CD4-positive, alpha-beta T cell treated with Interleukin-4 for 1 hour (primary cell): Measurements from ENCODE around the gene TCEANC.

ENCODE experiments used
- DNase-seq, 2 donors: peaks; one replicate each; pipeline ENCODE4 v3.0.0-alpha.2; 2020 to 2022

TCEANC gene

GRCh38 chrX:13693341-13693961 is 40.5 kb downstream of the TCEANC start:
- DNase-seq, result no peak

DNA sequence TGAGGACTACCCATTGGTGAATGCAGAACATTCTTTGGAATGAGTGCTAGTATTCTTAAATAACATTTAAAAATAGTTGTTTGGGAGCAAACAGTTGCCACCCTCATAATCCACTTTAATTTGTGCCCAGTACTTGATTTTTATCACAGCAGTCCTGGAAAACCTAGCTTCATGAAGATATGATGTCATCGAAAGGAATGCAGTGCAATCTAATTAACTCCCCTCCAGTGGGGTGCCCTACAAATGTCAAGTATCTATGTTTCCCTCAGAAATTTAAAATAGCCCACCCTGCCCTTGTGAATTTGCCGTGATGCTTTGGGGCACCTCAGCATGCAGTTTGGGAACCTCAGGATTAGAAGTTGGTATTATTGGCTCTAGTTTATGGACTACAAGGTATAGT is 41.4 kb downstream of the TCEANC start:
- no peak for DNase-seq

GRCh38 chrX:13694983-13695382 is 42.0 kb downstream of the TCEANC start:
- DNase-seq, result no peak

- DNase-seq, result no peak
These were observed 42.7 kb downstream of the TCEANC start for GRCh38 chrX:13695601-13696115.

DNA sequence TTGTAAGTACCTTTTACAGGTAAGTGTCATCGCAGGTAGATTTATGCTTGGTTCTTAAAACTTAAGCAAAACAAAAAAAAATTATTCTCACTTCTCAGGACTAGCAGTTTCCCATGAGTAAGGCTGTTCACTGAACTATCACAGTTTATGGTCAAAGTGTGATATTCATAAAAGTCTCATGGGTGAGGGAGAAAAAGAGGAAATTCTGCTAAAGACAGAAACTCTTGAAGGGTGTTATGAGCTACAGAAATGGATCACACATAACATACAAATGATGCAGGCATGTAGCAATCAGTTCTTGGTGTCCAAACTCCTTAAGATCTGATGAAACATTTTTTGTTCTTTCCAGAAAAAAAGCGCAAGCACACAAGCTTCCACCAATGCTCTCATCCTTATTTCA is 44.5 kb downstream of the TCEANC start:
- no peak for DNase-seq

- DNase-seq, result no peak
These were observed 45.0 kb downstream of the TCEANC start for GRCh38 chrX:13697976-13698375.

- no peak for DNase-seq
These were observed 45.5 kb downstream of the TCEANC start for GRCh38 chrX:13698432-13698831.

DNA sequence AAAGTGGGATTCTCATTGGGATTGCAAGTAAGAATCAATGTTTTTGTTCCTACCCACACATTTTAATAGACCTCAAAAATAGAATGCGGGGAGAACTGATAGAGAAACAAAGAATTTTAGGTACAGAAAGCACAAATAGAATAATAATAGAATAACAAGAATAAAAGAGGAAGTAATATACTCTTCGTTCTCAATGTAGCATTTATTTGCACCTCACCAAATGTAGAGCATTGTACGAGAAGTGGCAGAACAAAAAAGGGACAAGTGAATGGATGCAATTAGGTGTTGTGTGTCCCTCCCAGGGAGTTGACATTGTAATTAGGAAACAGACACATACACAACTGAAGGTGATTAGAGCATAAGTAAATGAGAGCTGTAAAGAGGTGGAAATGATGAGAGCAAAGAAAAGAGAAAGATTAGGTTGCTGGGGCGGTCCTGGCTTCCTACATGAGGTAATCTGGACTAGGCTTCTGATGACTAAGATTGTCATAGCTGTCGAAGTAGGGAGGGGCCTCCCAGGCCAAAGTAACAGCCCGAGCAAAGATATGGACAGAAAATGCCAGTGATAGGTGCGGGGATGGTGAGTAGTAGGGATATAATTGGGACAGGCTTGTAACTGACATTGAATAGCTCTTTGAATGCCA is 46.4 kb downstream of the TCEANC start:
- no peak for DNase-seq

- DNase-seq, result no peak
These were observed 47.4 kb downstream of the TCEANC start for GRCh38 chrX:13700380-13700779.

DNA sequence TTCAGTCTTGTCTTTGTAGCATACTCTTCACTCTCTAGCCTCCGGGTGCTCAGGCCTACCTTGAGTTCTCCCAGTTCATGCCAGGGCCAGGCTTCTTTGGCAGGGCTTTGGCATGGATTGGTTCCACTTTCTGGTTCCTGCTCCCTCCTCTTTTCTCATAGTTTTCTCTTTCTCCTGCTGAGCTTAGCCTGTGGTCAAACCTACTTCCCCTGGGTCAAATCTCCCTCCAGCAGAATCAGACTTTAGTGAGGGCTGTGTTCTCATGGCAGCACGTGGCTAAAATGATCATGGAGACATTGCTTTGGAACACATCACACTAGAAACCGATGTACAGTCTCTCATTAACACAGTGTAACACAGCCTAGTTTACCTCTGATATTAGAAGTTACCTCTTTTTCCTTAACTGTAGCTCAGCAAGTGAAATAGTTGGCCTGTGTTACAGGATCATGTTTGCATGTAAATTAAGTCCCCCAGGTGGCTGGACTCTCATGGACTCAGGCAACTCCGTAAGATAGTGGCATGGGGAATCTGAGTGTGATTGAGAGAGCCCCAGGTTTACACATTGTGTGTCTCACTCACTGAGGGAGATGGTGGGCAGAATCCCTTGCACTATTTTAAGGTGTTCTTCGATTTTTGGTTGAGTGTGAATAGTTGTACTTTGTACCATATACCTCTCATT is 49.3 kb downstream of the TCEANC start:
- DNase-seq, result no peak

GRCh38 chrX:13703135-13703534 is 50.2 kb downstream of the TCEANC start:
- no peak for DNase-seq

DNA sequence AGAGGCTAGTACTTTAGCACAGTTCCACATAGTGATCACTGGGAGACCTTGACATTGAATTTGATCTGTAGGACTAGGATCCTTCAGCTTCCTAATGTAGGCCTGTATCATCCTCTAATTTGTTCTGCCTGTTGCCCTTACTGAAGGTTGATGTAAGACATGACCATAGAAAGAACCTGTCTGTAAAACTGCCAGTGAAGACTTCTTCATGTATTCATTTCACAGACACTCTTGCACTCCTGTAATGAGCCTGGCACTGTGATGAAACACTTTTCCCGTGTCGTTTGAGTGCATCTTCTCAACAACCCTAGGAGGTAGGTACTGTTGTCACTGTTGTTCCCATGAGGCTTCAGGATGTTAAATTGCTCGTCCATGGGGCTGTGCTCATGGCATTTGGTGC is 50.6 kb downstream of the TCEANC start:
- no peak for DNase-seq

DNA sequence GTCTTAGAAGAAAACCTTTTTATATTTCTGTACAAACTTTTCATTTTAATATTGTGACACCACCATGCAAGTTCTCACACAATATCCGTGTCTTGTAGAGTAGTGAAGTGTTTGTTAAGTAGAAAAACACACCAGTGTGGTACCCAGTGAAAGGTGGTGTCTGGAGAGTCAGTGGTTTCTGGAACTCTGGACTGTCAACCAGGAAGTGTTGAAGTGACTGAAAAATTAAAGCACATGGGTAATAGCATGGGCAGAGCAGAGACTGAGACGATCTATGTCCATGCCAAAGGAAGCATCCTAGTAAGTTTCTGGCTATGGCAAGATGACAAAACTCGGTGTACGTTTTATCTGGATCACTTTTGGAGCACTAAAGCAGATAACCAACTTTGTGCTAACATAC is 58.2 kb downstream of the TCEANC start:
- no peak for DNase-seq
